GM11168 (cell line): Measurements from ENCODE around the gene TNFAIP3.
"Not testable (repeated sequence)": the region's sequence is repeated elsewhere in the genome, so short reads cannot be mapped to it uniquely, and the experiment has no call there.

Experiments
- in situ Hi-C: fragments of 300-500 bp; cut with MboI; formaldehyde crosslinking; loops from one replicate; pipeline ENCODE4 v1.12.0; 2022; ENCODE audit warnings: low sequenced_read_pairs; ENCODE audit not compliant: unreplicated experiment

Gene TNFAIP3

DNA sequence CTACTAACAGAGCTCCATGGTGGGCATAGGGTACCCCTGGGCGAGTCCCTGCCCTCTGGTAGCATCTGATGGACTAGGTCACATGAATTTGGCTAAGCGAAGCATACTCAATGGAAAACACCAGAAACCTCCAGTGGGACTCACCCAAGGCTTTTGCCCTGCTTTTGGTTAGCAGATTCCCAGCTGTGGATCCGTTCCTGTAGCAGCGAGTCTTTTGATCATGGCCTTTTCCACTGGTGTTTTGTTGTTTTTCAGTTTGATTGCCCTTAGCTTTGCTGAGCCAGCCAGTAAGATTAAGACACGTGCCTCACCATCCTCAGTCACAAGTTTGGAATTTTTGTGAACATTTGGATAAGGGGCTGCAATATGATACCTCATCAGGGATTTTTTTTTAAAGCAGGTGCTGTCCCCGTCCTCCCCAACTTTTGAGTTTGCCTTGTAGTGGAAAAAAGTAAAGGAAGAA is 8.0 kb downstream of the TNFAIP3 start:
- in situ Hi-C loops, result no loop called here

DNA sequence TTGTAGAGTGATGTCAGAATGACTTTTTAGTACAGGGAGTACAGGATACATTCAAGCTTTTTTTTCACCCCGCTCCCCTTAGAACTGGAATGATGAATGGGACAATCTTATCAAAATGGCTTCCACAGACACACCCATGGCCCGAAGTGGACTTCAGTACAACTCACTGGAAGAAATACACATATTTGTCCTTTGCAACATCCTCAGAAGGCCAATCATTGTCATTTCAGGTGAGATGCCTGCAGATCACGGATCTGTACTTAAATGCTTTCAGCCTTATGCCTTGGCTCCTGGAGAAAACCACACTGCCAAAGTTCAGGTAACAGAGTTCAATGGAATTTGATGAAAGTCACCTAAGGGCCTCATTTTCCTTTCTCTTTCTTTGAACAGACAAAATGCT is 8.5 kb downstream of the TNFAIP3 start:
- in situ Hi-C loops, result no loop called here

DNA sequence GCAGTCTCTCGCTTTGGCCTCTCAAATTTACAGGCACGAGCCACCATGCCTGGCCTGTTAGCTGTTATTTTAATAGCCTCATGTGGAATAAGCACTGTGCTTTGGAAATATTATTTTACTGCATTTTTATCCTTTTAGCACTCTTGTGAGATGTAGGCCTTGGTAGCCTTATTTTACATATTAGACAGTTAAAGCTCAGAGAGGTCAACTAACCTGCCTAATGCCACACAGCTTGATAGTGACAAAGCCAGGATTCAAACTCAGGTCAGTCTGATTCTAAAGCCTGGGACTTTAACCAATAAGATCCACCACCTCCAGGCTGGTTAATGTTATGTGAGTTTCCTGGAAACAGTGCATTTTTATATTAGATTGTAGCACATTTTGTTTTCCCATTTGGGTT is 9.5 kb downstream of the TNFAIP3 start:
- in situ Hi-C loops, result no loop called here

DNA sequence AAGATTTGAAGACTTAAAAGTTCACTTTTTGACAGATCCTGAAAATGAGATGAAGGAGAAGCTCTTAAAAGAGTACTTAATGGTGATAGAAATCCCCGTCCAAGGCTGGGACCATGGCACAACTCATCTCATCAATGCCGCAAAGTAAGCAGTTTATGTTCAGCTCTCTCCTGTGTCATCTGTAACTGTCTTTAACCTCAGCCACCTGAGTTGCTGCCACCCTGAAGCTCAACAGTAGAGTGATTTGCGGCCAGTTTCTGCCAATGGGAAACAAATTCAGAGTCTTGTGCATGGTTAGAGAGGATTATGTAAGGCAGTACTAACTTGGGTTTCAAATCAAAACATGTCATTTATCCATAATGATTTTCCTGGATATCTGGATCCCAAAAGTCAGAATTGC is 10.1 kb downstream of the TNFAIP3 start:
- in situ Hi-C loops, result no loop called here

DNA sequence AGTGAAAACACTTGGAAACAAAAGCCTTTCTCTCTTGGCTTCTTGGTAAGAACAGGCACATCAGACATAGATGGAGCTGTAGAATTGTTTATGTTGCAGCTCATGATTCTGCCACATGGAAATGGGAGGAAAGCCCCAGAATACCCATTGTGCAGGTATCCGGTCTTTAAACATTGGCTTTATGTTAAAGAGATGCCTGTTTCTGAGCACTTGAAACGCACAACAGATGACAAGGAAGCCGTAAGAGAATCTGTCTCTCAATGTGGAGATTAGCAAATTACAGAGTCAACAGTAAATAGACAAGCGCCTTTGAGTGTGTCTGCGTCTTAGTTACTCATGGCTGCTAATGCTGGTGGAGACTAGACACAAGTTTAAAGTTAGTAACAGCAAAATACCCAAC is 10.5 kb downstream of the TNFAIP3 start:
- in situ Hi-C loops, result no loop called here

DNA sequence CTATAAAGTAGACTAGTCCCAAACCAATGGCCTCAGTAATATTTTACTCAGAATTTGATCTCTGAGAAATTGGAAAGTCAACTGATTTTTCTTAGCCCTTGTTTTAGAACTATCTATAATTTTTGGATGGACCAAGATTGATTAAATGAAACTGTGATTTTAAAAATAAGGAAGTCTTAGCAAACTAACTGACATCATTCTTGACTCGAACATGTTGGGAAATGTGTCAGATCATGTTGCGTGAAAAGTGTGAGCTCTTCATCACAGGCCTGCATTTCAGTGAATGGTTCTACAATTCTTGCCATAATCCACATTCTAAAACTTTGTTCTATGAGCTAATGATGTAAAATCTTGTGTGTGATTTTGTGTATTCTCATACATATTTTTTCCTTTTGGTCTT is 11.0 kb downstream of the TNFAIP3 start:
- in situ Hi-C loops, result no loop called here

DNA sequence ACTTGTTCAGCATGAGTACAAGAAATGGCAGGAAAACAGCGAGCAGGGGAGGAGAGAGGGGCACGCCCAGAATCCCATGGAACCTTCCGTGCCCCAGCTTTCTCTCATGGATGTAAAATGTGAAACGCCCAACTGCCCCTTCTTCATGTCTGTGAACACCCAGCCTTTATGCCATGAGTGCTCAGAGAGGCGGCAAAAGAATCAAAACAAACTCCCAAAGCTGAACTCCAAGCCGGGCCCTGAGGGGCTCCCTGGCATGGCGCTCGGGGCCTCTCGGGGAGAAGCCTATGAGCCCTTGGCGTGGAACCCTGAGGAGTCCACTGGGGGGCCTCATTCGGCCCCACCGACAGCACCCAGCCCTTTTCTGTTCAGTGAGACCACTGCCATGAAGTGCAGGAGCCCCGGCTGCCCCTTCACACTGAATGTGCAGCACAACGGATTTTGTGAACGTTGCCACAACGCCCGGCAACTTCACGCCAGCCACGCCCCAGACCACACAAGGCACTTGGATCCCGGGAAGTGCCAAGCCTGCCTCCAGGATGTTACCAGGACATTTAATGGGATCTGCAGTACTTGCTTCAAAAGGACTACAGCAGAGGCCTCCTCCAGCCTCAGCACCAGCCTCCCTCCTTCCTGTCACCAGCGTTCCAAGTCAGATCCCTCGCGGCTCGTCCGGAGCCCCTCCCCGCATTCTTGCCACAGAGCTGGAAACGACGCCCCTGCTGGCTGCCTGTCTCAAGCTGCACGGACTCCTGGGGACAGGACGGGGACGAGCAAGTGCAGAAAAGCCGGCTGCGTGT is 11.6 kb downstream of the TNFAIP3 start:
- in situ Hi-C loops, result no loop called here

DNA sequence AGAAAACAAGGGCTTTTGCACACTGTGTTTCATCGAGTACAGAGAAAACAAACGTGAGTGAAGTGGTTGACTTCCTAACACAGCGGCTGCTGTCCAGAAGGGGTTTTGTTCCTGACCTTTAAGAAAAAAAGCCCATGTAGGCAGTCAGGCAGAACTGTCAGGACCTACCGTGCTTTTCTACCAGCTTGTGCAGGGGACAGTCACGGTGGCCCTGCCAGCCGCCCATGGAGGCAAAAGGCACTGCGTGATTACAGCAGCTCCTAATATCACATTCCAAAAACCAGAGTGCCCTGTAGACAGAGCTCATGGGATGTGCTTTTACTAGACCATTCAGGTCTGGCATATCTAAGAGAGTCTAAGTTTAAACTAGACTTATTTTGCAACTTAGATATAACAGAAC is 12.2 kb downstream of the TNFAIP3 start:
- in situ Hi-C loops, result no loop called here

DNA sequence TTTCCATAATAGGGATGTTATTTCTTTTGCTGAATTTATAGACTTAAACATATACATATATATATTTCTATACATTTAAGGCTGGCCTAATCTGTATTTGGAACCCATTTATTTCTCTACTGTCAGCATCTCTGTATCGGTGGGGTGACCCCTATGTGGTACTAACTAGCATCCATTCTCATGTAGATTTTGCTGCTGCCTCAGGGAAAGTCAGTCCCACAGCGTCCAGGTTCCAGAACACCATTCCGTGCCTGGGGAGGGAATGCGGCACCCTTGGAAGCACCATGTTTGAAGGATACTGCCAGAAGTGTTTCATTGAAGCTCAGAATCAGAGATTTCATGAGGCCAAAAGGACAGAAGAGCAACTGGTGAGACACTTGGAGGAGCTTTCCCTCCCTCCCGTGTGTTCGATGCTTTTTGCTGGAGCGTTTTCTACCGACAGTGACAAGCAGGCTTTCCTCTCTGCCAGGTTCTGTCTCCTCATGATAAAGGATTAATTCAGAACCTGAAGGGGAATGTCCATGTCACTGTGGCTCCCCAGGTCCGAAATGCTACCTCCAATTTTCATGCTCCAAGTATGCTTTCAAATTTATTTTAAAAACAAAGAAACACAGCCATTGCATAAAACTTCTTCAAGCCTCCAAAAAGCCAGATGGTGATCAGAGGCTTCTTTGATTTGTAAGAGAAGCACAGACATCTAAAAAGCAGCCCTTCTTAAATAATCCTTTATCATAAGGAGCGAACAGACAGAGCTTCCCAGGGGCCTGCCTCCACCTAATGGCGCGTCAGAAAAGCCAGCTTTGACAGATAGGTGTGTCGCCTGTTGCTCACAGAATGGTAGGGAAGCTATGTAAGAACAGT is 13.1 kb downstream of the TNFAIP3 start:
- in situ Hi-C loops, result no loop called here

DNA sequence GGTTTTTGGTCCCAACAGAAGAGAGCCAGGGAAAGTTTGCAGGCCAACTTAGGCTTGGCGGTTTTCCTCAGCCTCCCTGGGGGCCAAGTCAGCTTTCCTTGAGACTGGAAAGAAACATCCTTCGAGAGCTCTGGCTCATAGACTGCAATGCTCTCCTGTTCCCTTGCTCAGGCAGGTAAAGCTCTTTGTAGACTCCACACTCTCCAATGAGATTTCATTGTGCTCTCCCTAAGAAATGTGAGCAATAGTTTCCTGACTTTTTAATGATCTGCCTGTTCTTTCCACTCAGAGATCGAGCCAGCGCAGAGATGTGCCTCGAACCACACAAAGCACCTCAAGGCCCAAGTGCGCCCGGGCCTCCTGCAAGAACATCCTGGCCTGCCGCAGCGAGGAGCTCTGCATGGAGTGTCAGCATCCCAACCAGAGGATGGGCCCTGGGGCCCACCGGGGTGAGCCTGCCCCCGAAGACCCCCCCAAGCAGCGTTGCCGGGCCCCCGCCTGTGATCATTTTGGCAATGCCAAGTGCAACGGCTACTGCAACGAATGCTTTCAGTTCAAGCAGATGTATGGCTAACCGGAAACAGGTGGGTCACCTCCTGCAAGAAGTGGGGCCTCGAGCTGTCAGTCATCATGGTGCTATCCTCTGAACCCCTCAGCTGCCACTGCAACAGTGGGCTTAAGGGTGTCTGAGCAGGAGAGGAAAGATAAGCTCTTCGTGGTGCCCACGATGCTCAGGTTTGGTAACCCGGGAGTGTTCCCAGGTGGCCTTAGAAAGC is 13.9 kb downstream of the TNFAIP3 start:
- in situ Hi-C loops, result no loop called here

DNA sequence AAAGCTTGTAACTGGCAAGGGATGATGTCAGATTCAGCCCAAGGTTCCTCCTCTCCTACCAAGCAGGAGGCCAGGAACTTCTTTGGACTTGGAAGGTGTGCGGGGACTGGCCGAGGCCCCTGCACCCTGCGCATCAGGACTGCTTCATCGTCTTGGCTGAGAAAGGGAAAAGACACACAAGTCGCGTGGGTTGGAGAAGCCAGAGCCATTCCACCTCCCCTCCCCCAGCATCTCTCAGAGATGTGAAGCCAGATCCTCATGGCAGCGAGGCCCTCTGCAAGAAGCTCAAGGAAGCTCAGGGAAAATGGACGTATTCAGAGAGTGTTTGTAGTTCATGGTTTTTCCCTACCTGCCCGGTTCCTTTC is 14.4 kb downstream of the TNFAIP3 start:
- in situ Hi-C loops, result no loop called here

DNA sequence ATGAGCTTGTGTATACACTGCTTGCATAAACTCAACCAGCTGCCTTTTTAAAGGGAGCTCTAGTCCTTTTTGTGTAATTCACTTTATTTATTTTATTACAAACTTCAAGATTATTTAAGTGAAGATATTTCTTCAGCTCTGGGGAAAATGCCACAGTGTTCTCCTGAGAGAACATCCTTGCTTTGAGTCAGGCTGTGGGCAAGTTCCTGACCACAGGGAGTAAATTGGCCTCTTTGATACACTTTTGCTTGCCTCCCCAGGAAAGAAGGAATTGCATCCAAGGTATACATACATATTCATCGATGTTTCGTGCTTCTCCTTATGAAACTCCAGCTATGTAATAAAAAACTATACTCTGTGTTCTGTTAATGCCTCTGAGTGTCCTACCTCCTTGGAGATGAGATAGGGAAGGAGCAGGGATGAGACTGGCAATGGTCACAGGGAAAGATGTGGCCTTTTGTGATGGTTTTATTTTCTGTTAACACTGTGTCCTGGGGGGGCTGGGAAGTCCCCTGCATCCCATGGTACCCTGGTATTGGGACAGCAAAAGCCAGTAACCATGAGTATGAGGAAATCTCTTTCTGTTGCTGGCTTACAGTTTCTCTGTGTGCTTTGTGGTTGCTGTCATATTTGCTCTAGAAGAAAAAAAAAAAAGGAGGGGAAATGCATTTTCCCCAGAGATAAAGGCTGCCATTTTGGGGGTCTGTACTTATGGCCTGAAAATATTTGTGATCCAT is 15.3 kb downstream of the TNFAIP3 start:
- in situ Hi-C loops, result no loop called here

DNA sequence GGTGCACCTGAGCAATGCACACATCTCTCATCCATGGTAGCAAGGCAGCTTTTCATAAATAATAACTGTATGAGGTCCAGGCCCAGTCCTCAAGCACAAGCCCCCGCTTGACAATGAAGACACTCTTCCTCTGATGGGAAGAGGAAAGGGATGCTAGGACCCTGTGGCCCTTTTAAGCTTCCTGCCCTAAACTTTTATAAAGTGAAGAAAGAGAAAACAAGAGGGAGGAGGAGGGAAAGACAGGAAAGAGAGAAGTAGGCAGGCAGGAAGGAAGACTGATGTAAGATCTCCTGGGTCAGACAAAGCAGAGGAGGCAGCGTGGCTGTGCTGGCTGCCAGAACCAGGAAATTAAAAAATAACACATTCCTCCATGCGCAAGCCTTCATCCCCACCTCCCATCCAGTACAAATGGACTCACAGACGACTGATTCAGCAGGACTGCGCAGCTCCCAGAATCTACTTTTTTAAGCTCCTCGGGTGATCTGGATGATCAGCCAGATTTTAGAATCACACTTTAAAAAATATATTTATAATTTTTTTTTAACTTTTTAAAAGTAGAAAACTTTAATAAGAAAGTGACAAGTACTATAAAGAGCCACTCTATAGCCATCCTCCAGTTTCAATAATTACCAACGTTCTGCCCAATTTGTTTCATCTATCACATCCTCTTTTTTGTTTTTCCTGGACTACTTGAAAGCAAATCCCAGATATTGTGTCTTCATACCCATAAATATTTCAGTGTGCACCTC is 16.5 kb downstream of the TNFAIP3 start:
- in situ Hi-C loops, result no loop called here

DNA sequence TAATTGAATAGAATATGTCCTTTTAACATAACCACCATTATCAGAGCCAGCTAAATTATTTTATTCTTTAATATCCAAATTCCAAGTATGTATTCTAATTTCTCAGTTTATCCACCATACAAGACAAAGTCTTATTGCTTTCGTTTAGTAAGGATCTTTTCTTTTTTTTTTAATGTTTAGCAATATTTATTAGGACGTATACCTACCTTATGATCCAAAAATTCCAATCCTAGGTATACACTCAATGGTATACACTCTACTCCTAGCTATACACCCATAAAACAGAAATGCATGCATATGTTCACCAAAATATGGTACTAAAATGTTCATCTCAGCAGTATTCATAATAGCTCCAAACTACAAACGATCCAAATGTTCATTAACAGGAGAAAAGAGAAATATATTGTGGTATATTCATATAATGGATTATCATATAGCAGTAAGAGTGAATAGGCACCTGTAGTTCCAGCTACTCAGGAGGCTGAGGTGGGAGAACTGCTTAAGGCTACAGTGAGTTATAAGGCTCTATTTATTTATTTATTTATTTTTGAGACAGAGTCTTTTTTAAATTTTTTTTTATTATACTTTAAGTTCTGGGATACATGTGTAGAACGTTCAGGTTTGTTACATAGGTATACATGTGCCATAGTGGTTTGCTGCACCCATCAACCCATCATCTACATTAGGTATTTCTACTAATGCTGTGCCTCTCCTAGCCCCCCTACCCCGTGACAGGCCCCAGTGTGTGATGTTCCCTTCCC is 17.3 kb downstream of the TNFAIP3 start:
- in situ Hi-C loops, result no loop called here

DNA sequence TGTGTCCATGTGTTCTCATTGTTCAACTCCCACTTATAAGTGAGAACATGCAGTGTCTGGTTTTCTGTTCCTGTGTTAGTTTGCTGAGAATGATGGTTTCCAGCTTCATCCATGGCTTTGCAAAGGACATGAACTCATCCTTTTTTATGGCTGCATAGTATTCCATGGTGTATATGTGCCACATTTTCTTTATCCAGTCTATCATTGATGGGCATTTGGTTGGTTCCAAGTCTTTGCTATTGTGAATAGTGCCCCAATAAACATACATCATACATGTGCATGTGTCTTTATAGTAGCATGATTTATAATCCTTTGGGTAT is 17.8 kb downstream of the TNFAIP3 start:
- in situ Hi-C loops, result not testable (repeated sequence)

DNA sequence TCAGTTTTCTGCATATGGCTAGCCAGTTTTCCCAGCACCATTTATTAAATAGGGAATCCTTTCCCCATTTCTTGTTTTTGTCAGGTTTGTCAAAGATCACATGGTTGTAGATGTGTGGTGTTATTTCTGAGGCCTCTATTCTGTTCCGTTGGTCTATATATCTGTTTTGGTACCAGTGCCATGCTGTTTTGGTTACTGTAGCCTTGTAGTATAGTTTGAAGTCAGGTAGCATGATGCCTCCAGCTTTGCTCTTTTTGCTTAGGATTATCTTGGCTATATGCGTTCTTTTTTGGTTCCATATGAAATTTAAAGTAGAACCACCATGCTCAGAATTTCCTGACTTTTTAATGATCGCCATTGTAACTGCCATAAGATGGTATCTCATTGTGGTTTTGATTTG is 19.2 kb downstream of the TNFAIP3 start:
- in situ Hi-C loops, result not testable (repeated sequence)

DNA sequence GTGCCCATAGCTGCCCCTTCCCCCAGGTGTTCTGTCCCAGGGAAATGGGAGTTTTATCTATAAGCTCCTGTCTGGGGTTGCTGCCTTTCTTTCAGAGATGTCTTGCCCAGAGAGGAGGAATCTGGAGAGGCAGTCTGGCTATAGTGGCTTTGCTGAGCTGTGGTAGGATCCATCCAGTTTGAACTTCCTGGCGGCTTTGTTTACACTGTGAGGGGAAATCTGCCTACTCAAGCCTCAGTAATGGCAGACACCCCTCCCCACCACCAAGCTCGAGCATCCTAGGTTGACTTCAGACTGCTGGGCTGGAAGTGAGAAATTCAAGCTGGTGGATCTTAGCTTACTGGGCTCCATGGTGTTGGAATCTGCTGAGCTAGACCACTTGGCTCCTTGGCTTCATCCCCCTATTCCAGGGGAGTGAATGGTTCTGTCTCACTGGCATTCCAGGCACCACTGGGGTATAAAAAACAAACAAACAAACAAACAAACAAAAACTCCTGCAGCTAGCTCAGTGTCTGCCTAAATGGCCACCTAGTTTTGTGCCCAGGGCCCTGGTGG is 24.0 kb downstream of the TNFAIP3 start:
- in situ Hi-C loops, result no loop called here

DNA sequence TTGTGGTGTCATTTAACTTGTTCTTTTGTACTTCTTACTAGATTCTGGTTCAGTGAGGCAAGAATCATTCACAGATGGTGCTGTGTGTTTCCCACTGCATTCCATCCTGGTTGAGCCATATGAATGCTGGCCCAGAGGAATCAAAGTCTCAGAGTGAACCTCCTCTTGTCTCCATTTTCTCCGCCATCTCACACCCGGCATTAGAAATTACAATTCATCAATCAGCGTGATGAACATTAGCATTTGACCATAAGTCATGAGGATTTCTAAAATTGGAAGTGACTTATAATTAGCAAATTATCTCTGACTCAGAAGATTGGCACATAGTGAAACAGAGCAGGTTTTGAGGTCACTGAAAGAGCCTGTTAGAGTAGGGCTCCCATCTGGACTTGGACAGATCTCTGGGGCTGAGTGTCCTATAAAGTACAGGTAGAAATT is 25.2 kb downstream of the TNFAIP3 start:
- in situ Hi-C loops, result no loop called here

DNA sequence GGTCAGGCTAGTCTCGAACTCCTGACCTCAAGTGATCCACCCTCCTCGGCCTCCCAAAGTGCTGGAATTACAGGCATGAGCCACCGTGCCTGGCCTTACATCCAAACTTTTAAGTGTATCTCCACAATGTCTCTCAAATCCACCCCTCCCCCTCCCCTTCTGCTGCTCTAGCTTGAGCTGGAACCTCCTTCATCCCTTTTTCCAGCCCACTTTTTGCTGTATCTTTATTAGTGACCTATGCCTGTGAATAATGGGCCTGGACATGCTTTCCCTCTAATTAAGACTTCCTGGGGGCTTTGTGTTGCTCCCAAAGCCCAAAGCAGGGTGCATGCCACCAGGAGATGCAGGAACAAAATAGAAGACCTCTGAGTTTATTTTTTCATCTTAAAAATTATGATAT is 26.1 kb downstream of the TNFAIP3 start:
- in situ Hi-C loops, result no loop called here
